Measurements from ENCODE around the gene DECR2. TPM values are rescaled to one million over a fixed set of nuclear protein-coding genes. Genes with fewer than 3 reads are reported as not detected.

Gene DECR2
- 8.4 TPM for total RNA-seq
- long read RNA-seq, transcript DECR2-201 (9 exons, 1,615 nt): major isoform, 36 of 42 reads
- long read RNA-seq, partial matches to known transcripts: 0 of 42 reads
- long read RNA-seq, other reads (novel, unspliced or antisense): 6 of 42 reads

- peak within 1 kb of the TSS; percentile 80 for H3K4me3 ChIP-seq
- H3K9me3 ChIP-seq (replicated peaks): no peaks in the 10 kb centered on the region
- intact Hi-C loops (cut with micrococcal nuclease): no loop called here
- H3K27me3 ChIP-seq (ENCODE audit: low read depth): no peaks in the 10 kb centered on the region
- peak within 1 kb of the TSS; percentile 96 for H3K27ac ChIP-seq (replicated peaks)
- H3K4me1 ChIP-seq: peaks cover 35% of the 10 kb centered on the region
- peak; percentile 98 for DNase-seq
- peak; percentile 67 for TF ChIP-seq CTCF (IDR thresholded peaks at IDR 0.05; ENCODE audit: borderline replicate concordance)
- peaks cover 6% of the 10 kb centered on the region for H3K36me3 ChIP-seq
Observed at GRCh38 chr16:401468-402348, at the start of gene DECR2. DECR2 (plus strand) TSS chr16:401885; CDS start chr16:401964, 79 bp downstream.

GRCh38 chr16:352547-353403 lies 48.9 kb upstream of the DECR2 start, which contains the start of gene AXIN1:
AXIN1 (minus strand) TSS chr16:352723; CDS start chr16:347025, 5,698 bp downstream.
- H3K36me3 ChIP-seq: no peaks in the 10 kb centered on the region
- DNase-seq: peak; percentile 100
- TF ChIP-seq CTCF (IDR thresholded peaks at IDR 0.05; ENCODE audit: borderline replicate concordance): peak; percentile 66
- H3K27ac ChIP-seq (replicated peaks): peak within 1 kb of the TSS; percentile 77
- intact Hi-C loops (cut with micrococcal nuclease): loop anchor here (10.0 kb wide), 1 partner anchor 128 kb away; the partner anchor contains the start of gene LUC7L
- H3K27me3 ChIP-seq (ENCODE audit: low read depth): no peaks in the 10 kb centered on the region
- peaks cover 14% of the 10 kb centered on the region for H3K4me1 ChIP-seq
- peak within 1 kb of the TSS; percentile 80 for H3K4me3 ChIP-seq
- H3K9me3 ChIP-seq (replicated peaks): no peaks in the 10 kb centered on the region

- DNase-seq: no peak
- Histone ChIP-seq H3K4me1 (peaks cover 14% of the 10 kb centered on the region), H3K27me3 (ENCODE audit: low read depth) (no peaks in the 10 kb centered on the region), H3K27ac (replicated peaks) (peak overlapping the region; percentile 77), H3K36me3 (no peaks in the 10 kb centered on the region), H3K4me3 (peak overlapping the region; percentile 80), H3K9me3 (replicated peaks) (no peaks in the 10 kb centered on the region)
- intact Hi-C loops (cut with micrococcal nuclease): loop anchor here (10.0 kb wide), 1 partner anchor 129 kb away; the partner anchor contains the start of gene LUC7L
- TF ChIP-seq CTCF (IDR thresholded peaks at IDR 0.05; ENCODE audit: borderline replicate concordance): no peak
Observed at GRCh38 chr16:353404-354290, 48.0 kb upstream of the DECR2 start.

GRCh38 chr16:354291-354881 lies 47.3 kb upstream of the DECR2 start:
- Histone ChIP-seq H3K9me3 (replicated peaks) (no peaks in the 10 kb centered on the region), H3K27me3 (ENCODE audit: low read depth) (no peaks in the 10 kb centered on the region), H3K4me3 (no peak overlapping the region), H3K36me3 (no peaks in the 10 kb centered on the region), H3K4me1 (peaks cover 14% of the 10 kb centered on the region), H3K27ac (replicated peaks) (no peak overlapping the region)
- intact Hi-C loops (cut with micrococcal nuclease): loop anchor here (10.0 kb wide), 1 partner anchor 130 kb away; the partner anchor contains the start of gene LUC7L
- no peak for DNase-seq
- TF ChIP-seq CTCF (IDR thresholded peaks at IDR 0.05; ENCODE audit: borderline replicate concordance): no peak
